Thyroid gland (tissue), 4 donors: Measurements from ENCODE around the gene MTUS2. TPM values are rescaled to one million over a fixed set of nuclear protein-coding genes. Genes with fewer than 3 reads are reported as not detected.

Source experiments
- DNase-seq, 2 donors: peaks; one replicate each; pipeline ENCODE4 v3.0.0-alpha.2; 2019
- H3K27ac ChIP-seq, 3 donors: fragments of 200-600 bp; sonication (generic); 1 replicate in 2 of 3; 2 replicates in 1 of 3; pipeline ENCODE4 v1.5.1; 2016 to 2019; ENCODE audit warnings: mild to moderate bottlenecking in 1 of 3, moderate library complexity in 1 of 3
- H3K27me3 ChIP-seq: fragments of 200-600 bp; sonication (generic); one replicate; pipeline ENCODE4 v1.5.1; 2019
- H3K36me3 ChIP-seq, 2 donors: fragments of 200-600 bp; sonication (generic); one replicate each; pipeline ENCODE4 v1.5.1; 2016 to 2019
- H3K4me1 ChIP-seq, 2 donors: fragments of 200-600 bp; sonication (generic); one replicate each; pipeline ENCODE4 v1.5.1; 2017 to 2019
- H3K4me3 ChIP-seq, 3 donors: fragments of 200-600 bp; sonication (generic); replicated peaks in 1 of 3; 1 replicate in 2 of 3; 2 replicates in 1 of 3; pipeline ENCODE4 v1.5.1; 2016; ENCODE audit warnings: mild to moderate bottlenecking in 1 of 3
- H3K9me3 ChIP-seq: fragments of 200-600 bp; sonication (generic); one replicate; pipeline ENCODE4 v1.5.1; 2017
- CTCF ChIP-seq, 6 experiments: fragments of 200-600 bp in 3 of 6; fragments of 450-650 bp in 3 of 6; sonication (generic) in 3 of 6; IDR thresholded peaks; one replicate each; pipeline ENCODE4 v1.5.1; 2016 to 2019; ENCODE audit warnings: antibody characterized with exemption in 6 of 6, mild to moderate bottlenecking in 2 of 6, inconsistent platforms in 1 of 6, moderate library complexity in 1 of 6
- POLR2A ChIP-seq, 2 donors: fragments of 450-650 bp; IDR thresholded peaks; one replicate each; pipeline ENCODE4 v1.6.1; 2017; ENCODE audit warnings: antibody characterized with exemption in 2 of 2, mild to moderate bottlenecking in 2 of 2, moderate library complexity in 1 of 2
- WGBS, 2 donors: methylation state at CpG; one replicate each; pipeline ENCODE4 v1.1.5; 2017; 5-methylcytosine and 5-hydroxymethylcytosine counted together
- intact Hi-C: fragments of 100-400 bp; cut with DNase I; formaldehyde crosslinking; loops from one replicate; pipeline ENCODE4 v1.15.1; 2023
- total RNA-seq, 4 donors: library from RNA; depleted of rRNA; stranded (reverse); fragments of >200 nt; gene quantifications; one replicate each; pipeline ENCODE4 v1.2.3, GENCODE V29; 2016

Gene MTUS2
- total RNA-seq, 4 donors from 2014 or later, result 0.98 to 1.5 (median 1.1) TPM

GRCh38 chr13:29486551-29486950 is 666.4 kb downstream of the MTUS2 start:
- Histone ChIP-seq H3K4me1 (peaks cover 5 to 9% of the 10 kb centered on the region in 2 donors), H3K27me3 (no peaks in the 10 kb centered on the region), H3K4me3 (no peak overlapping the region), H3K27ac (no peak overlapping the region), H3K9me3 (no peaks in the 10 kb centered on the region), H3K36me3 (no peaks in the 10 kb centered on the region)
- no peak for DNase-seq
- intact Hi-C loops, result no loop called here
- TF ChIP-seq POLR2A (IDR thresholded peaks at IDR 0.05), result no peak
- no peak for TF ChIP-seq CTCF (IDR thresholded peaks at IDR 0.05)
- 56 to 61% methylated on average over 3 of the region's 3 CpGs for WGBS, 2 donors

- WGBS, 2 donors, result 86 to 91% methylated on average over 22 of the region's 22 CpGs
- intact Hi-C loops, result no loop called here
- DNase-seq, result no peak
- Histone ChIP-seq H3K9me3 (no peaks in the 10 kb centered on the region), H3K4me1 (peaks cover 5 to 9% of the 10 kb centered on the region in 2 donors), H3K27ac (no peak overlapping the region), H3K36me3 (no peaks in the 10 kb centered on the region), H3K4me3 (no peak overlapping the region), H3K27me3 (no peaks in the 10 kb centered on the region)
- TF ChIP-seq POLR2A (IDR thresholded peaks at IDR 0.05) (no peak), CTCF (IDR thresholded peaks at IDR 0.05) (no peak)
Observed at GRCh38 chr13:29487466-29488454, 667.6 kb downstream of the MTUS2 start.

GRCh38 chr13:29489650-29490560 is 669.8 kb downstream of the MTUS2 start:
- intact Hi-C loops, result no loop called here
- no peak for TF ChIP-seq CTCF (IDR thresholded peaks at IDR 0.05)
- no peak for TF ChIP-seq POLR2A (IDR thresholded peaks at IDR 0.05)
- no peak for DNase-seq
- Histone ChIP-seq H3K27me3 (no peaks in the 10 kb centered on the region), H3K4me3 (no peak overlapping the region), H3K9me3 (no peaks in the 10 kb centered on the region), H3K4me1 (no peaks in the 10 kb centered on the region), H3K27ac (no peak overlapping the region), H3K36me3 (no peaks in the 10 kb centered on the region)
- WGBS, 2 donors, result 77 to 87% methylated on average over 14 of the region's 14 CpGs

GRCh38 chr13:29490561-29490885 is 670.4 kb downstream of the MTUS2 start:
- H3K4me3 ChIP-seq, result no peak overlapping the region
- no peaks in the 10 kb centered on the region for H3K9me3 ChIP-seq
- intact Hi-C loops, result no loop called here
- H3K27me3 ChIP-seq, result no peaks in the 10 kb centered on the region
- no peaks in the 10 kb centered on the region for H3K4me1 ChIP-seq
- 86% methylated on average over 9 of the region's 9 CpGs for WGBS, 2 donors
- TF ChIP-seq POLR2A (IDR thresholded peaks at IDR 0.05) (no peak), CTCF (IDR thresholded peaks at IDR 0.05) (no peak)
- H3K36me3 ChIP-seq, result no peaks in the 10 kb centered on the region
- H3K27ac ChIP-seq, result no peak overlapping the region
- DNase-seq, result no peak
